SU-DHL-6 (cell line): Measurements from ENCODE around the gene TLE6.

Experiments
- CTCF ChIP-seq: fragments of 200-600 bp; sonication (generic); IDR thresholded peaks from one replicate; pipeline ENCODE4 v1.5.1; 2017; ENCODE audit warnings: antibody characterized with exemption, mild to moderate bottlenecking, low read length, moderate library complexity; ENCODE audit not compliant: insufficient read depth, poor library complexity, severe bottlenecking
- EZH2phosphoT487 ChIP-seq: fragments of 200-600 bp; sonication (generic), shearing (Covaris generic); conservative IDR thresholded peaks from 2 replicates; pipeline ENCODE4 v1.6.1; 2018; ENCODE audit warnings: mild to moderate bottlenecking, antibody characterized with exemption, low read length, moderate library complexity, mixed read lengths

DNA sequence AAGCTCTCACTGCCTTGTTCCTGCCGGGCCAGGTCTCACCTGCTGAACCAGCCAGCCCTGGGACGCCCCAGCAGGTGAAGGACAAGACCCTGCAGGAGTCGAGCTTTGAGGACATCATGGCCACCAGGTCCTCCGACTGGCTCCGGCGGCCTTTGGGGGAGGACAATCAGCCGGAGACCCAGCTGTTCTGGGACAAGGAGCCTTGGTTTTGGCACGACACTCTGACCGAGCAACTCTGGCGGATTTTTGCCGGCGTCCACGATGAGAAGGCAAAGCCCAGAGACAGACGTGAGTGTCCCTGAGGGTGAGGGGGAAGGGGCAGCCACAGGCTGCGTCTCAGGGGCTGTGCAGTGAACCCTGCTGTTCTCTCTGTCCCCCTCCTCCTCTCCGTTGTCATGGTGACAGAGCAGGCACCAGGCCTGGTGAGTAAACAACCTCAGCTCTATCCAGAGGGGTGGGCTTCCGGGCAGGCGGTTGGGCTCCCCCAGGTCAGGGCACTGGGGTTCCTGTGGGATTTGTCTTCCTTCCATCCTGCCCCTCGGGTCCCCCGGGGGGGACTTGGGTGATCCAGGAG is 9.7 kb downstream of the TLE6 start:
- TF ChIP-seq CTCF (no peak), EZH2phosphoT487 (no peak)
